Measurements from ENCODE around the gene CHD1L. TPM values are rescaled to one million over a fixed set of nuclear protein-coding genes. Genes with fewer than 3 reads are reported as not detected.

CHD1L gene
- total and polyA plus RNA-seq, 2 of the 13 experiments (the other 11 are each of a cell fraction or from before 2014, with no cell fraction given), result 74.3 to 111 TPM

- no peak for TF ChIP-seq ZNF737 (CRISPR knock-in tag; IDR thresholded peaks at IDR 0.05; ENCODE audit: borderline replicate concordance)
- no peak for TF ChIP-seq ZNF850 (CRISPR knock-in tag; conservative IDR thresholded peaks at IDR 0.05)
- peak; percentile 96 for TF ChIP-seq SNAPC5 (CRISPR knock-in tag; IDR thresholded peaks at IDR 0.05; ENCODE audit: borderline replicate concordance)
- TF ChIP-seq ZNF501 (CRISPR knock-in tag; IDR thresholded peaks at IDR 0.05), result peak; percentile 88
- 0 out of 2 replicates have a peak, but pooled peaks have one; percentile 43 for TF ChIP-seq ZNF629 (CRISPR knock-in tag; conservative IDR thresholded peaks at IDR 0.05)
- TF ChIP-seq ZNF530 (CRISPR knock-in tag; IDR thresholded peaks at IDR 0.05; ENCODE audit: low read depth), result no peak
- no peak for TF ChIP-seq FIP1L1 (IDR thresholded peaks at IDR 0.05; ENCODE audit: borderline replicate concordance, insufficient read depth, low read depth, low read length)
- 0 out of 2 replicates have a peak, but pooled peaks have one; percentile 49 for TF ChIP-seq KDM4B (CRISPR knock-in tag; IDR thresholded peaks at IDR 0.05)
- TF ChIP-seq ZNF496 (CRISPR knock-in tag; IDR thresholded peaks at IDR 0.05; ENCODE audit: insufficient replicate concordance), result no peak
- no peak; the same call in 1 of the 2 replicates for TF ChIP-seq ZFP41 (CRISPR knock-in tag; IDR thresholded peaks at IDR 0.05; ENCODE audit: borderline replicate concordance)
- no peak; the same call in 1 of the 2 replicates for TF ChIP-seq HNRNPL (IDR thresholded peaks at IDR 0.05; ENCODE audit: low read depth, low read length)
- TF ChIP-seq IKZF5 (CRISPR knock-in tag; IDR thresholded peaks at IDR 0.05), result peak; percentile 77
- no peak for TF ChIP-seq GTF2F1 (IDR thresholded peaks at IDR 0.05; ENCODE audit: low read length)
- no peak for TF ChIP-seq ZNF615 (CRISPR knock-in tag; IDR thresholded peaks at IDR 0.05; ENCODE audit: borderline replicate concordance)
- no peak for TF ChIP-seq CCAR2 (optimal IDR thresholded peaks at IDR 0.05; ENCODE audit: low read depth, low read length)
- TF ChIP-seq RFX1 (IDR thresholded peaks at IDR 0.05), result no peak
- no peak for TF ChIP-seq PRDM4 (CRISPR knock-in tag; IDR thresholded peaks at IDR 0.05; ENCODE audit: borderline replicate concordance)
- no peak for TF ChIP-seq SRSF1 (optimal IDR thresholded peaks at IDR 0.05; ENCODE audit: low read depth, low read length)
- TF ChIP-seq ZNF547 (CRISPR knock-in tag; IDR thresholded peaks at IDR 0.05), result peak; percentile 75
- TF ChIP-seq ZNF549 (CRISPR knock-in tag; IDR thresholded peaks at IDR 0.05), result no peak
- TF ChIP-seq ZNF331 (CRISPR knock-in tag; IDR thresholded peaks at IDR 0.05), result peak; percentile 84
- peak; percentile 94 for TF ChIP-seq SMAD1 (CRISPR knock-in tag; IDR thresholded peaks at IDR 0.05; ENCODE audit: borderline replicate concordance, low read depth)
- no peak for TF ChIP-seq ZNF282 (IDR thresholded peaks at IDR 0.05; ENCODE audit: partially characterized antibody)
- peak; percentile 72; the same call in 1 of the 2 replicates for TF ChIP-seq ZNF691 (CRISPR knock-in tag; IDR thresholded peaks at IDR 0.05; ENCODE audit: borderline replicate concordance, low read depth)
- peak; percentile 83; the same call in 1 of the 2 replicates for TF ChIP-seq TSC22D2 (CRISPR knock-in tag; IDR thresholded peaks at IDR 0.05; ENCODE audit: borderline replicate concordance)
- peak; percentile 73; the same call in 1 of the 2 replicates for TF ChIP-seq ZNF451 (CRISPR knock-in tag; IDR thresholded peaks at IDR 0.05)
Measured at GRCh38 chr1:147242449-147243227, at the start of gene CHD1L (continued).
